ENCODE data around the gene PRSS50. TPM values are rescaled to one million over a fixed set of nuclear protein-coding genes. Genes with fewer than 3 reads are reported as not detected.
A peak's percentile ranks its signal among the peaks of the same experiment; 100 is the strongest.

The PRSS50 gene
- total RNA-seq, 1 donor from 2014 or later, result not detected

GRCh38 chr3:46668116-46668515 is 49.6 kb downstream of the PRSS50 start:
- H3K9me3 Mint-ChIP-seq (ENCODE audit: unreplicated experiment), result peaks cover 5% of the 10 kb centered on the region
- no peaks in the 10 kb centered on the region for H3K36me3 Mint-ChIP-seq (ENCODE audit: unreplicated experiment)
- peak overlapping the region; percentile 2 for H3K27ac Mint-ChIP-seq (ENCODE audit: unreplicated experiment)
- DNase-seq, result no peak
- peaks cover 12% of the 10 kb centered on the region for H3K4me1 Mint-ChIP-seq (ENCODE audit: low read depth, unreplicated experiment)
- peaks cover 6% of the 10 kb centered on the region for H3K27me3 Mint-ChIP-seq (ENCODE audit: unreplicated experiment)
- no peak overlapping the region for H3K4me3 Mint-ChIP-seq (ENCODE audit: unreplicated experiment)
- TF ChIP-seq, protein P1, sequence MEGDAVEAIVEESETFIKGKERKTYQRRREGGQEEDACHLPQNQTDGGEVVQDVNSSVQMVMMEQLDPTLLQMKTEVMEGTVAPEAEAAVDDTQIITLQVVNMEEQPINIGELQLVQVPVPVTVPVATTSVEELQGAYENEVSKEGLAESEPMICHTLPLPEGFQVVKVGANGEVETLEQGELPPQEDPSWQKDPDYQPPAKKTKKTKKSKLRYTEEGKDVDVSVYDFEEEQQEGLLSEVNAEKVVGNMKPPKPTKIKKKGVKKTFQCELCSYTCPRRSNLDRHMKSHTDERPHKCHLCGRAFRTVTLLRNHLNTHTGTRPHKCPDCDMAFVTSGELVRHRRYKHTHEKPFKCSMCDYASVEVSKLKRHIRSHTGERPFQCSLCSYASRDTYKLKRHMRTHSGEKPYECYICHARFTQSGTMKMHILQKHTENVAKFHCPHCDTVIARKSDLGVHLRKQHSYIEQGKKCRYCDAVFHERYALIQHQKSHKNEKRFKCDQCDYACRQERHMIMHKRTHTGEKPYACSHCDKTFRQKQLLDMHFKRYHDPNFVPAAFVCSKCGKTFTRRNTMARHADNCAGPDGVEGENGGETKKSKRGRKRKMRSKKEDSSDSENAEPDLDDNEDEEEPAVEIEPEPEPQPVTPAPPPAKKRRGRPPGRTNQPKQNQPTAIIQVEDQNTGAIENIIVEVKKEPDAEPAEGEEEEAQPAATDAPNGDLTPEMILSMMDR (IDR thresholded peaks at IDR 0.05; ENCODE audit: partially characterized antibody, unreplicated experiment), result no peak

DNA sequence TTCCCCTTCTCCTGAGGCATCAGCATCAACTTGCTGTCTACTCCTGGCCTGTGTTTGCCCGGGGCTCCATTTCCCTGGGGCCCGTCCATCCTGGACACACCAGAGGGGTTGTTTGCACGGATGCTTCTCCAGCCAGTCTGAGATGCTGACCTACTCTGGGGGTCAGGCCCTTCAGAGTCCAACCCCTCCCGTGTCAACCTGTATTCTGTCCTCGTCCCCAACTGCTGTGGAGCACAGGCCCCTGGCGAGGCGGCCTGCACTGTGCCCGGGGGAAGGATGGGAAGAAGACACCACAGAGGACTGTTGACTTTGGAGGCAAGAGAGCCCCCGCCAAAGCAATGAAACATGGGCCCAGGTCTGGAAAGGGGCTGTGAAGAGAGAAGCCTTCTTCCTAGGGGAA is 50.0 kb downstream of the PRSS50 start:
- H3K4me3 Mint-ChIP-seq (ENCODE audit: unreplicated experiment), result no peak overlapping the region
- H3K27me3 Mint-ChIP-seq (ENCODE audit: unreplicated experiment), result peaks cover 6% of the 10 kb centered on the region
- TF ChIP-seq, protein P1 (IDR thresholded peaks at IDR 0.05; ENCODE audit: partially characterized antibody, unreplicated experiment), result no peak
- DNase-seq, result no peak
- H3K9me3 Mint-ChIP-seq (ENCODE audit: unreplicated experiment), result peaks cover 5% of the 10 kb centered on the region
- H3K27ac Mint-ChIP-seq (ENCODE audit: unreplicated experiment), result no peak overlapping the region
- no peaks in the 10 kb centered on the region for H3K36me3 Mint-ChIP-seq (ENCODE audit: unreplicated experiment)
- peaks cover 16% of the 10 kb centered on the region for H3K4me1 Mint-ChIP-seq (ENCODE audit: low read depth, unreplicated experiment)

GRCh38 chr3:46667061-46667621 is 50.5 kb downstream of the PRSS50 start:
- Mint-ChIP-seq H3K9me3 (ENCODE audit: unreplicated experiment) (peaks cover 5% of the 10 kb centered on the region), H3K27me3 (ENCODE audit: unreplicated experiment) (peaks cover 4% of the 10 kb centered on the region), H3K36me3 (ENCODE audit: unreplicated experiment) (no peaks in the 10 kb centered on the region), H3K4me1 (ENCODE audit: low read depth, unreplicated experiment) (peaks cover 20% of the 10 kb centered on the region), H3K27ac (ENCODE audit: unreplicated experiment) (no peak overlapping the region), H3K4me3 (ENCODE audit: unreplicated experiment) (no peak overlapping the region)
- no peak for DNase-seq
- TF ChIP-seq, protein P1 (IDR thresholded peaks at IDR 0.05; ENCODE audit: partially characterized antibody, unreplicated experiment), result no peak

DNA sequence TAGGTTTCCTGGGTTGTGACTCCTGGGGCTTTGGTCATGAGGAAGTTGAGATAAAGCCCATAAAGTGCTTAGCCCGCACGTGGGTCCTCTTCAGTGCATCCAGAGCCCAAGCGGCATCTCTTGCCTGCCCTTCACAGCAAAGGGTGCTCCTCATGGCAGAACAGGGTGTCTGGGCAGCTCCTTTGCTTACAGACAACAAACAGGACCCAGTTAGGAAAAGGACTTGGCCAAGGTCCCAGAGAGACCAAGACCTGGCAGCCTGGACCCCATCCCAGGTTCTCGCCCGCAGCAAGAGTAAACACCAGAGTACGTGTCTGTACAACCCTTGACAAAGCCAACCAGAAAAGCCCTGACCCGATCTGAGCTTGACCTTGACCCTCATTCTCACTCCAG is 51.2 kb downstream of the PRSS50 start:
- DNase-seq, result no peak
- TF ChIP-seq, protein P1 (IDR thresholded peaks at IDR 0.05; ENCODE audit: partially characterized antibody, unreplicated experiment), result no peak
- H3K4me1 Mint-ChIP-seq (ENCODE audit: low read depth, unreplicated experiment), result peaks cover 25% of the 10 kb centered on the region
- peaks cover 5% of the 10 kb centered on the region for H3K9me3 Mint-ChIP-seq (ENCODE audit: unreplicated experiment)
- no peak overlapping the region for H3K27ac Mint-ChIP-seq (ENCODE audit: unreplicated experiment)
- no peaks in the 10 kb centered on the region for H3K36me3 Mint-ChIP-seq (ENCODE audit: unreplicated experiment)
- peaks cover 4% of the 10 kb centered on the region for H3K27me3 Mint-ChIP-seq (ENCODE audit: unreplicated experiment)
- H3K4me3 Mint-ChIP-seq (ENCODE audit: unreplicated experiment), result no peak overlapping the region

DNA sequence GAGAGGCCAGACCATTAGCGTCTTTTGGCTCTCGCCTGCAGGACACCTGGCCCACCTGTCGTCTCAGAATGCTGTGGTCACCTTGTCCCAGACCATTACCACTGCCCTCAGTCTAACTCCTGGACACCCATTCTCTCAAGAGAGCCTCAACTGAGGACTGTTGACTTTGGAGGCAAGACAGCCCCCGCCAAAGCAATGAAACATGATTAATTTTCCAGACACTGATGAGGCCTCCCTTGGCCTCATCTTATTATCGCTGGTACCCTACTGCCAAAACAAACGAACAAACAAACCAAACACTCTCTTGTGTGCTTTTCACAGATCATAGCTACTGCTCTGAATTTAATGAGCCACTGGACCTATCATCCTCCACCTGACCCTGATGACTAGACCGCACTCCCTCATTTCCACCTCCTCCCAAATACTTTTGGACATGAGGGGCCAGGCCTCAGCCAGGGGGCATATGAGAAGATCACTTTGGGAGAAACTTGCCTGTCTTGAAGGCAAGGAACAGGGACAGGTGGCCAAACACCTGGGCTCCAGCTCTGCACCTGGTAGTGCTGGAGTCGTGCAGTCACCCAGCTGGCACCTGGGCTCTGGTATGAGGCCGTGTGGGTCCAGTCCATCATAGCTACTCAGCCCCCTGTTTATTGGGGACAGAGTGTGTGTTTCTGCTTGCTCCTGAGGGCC is 51.8 kb downstream of the PRSS50 start:
- Mint-ChIP-seq H3K27ac (ENCODE audit: unreplicated experiment) (no peak overlapping the region), H3K27me3 (ENCODE audit: unreplicated experiment) (peaks cover 7% of the 10 kb centered on the region), H3K4me1 (ENCODE audit: low read depth, unreplicated experiment) (peaks cover 25% of the 10 kb centered on the region), H3K36me3 (ENCODE audit: unreplicated experiment) (no peaks in the 10 kb centered on the region), H3K9me3 (ENCODE audit: unreplicated experiment) (peaks cover 5% of the 10 kb centered on the region), H3K4me3 (ENCODE audit: unreplicated experiment) (peak overlapping the region; percentile 25)
- no peak for DNase-seq
- TF ChIP-seq, protein P1 (IDR thresholded peaks at IDR 0.05; ENCODE audit: partially characterized antibody, unreplicated experiment), result no peak

Data from glutamatergic neuron (in vitro differentiated cells).